Measurements from ENCODE around the gene SSBP3. TPM values are rescaled to one million over a fixed set of nuclear protein-coding genes. Genes with fewer than 3 reads are reported as not detected.
A peak's percentile ranks its signal among the peaks of the same experiment; 100 is the strongest.

SSBP3 gene
- total and polyA plus RNA-seq, 2 of the 13 experiments (the other 11 are each of a cell fraction or from before 2014, with no cell fraction given) = 8.5 to 17.6 TPM

- TF ChIP-seq ZBTB46 (CRISPR knock-in tag; IDR thresholded peaks at IDR 0.05; ENCODE audit: borderline replicate concordance) (no peak), AGO1 (IDR thresholded peaks at IDR 0.05; ENCODE audit: low read depth, low read length, poor library complexity, severe bottlenecking) (peak; percentile 43), ZNF646 (CRISPR knock-in tag; IDR thresholded peaks at IDR 0.05) (no peak), PLRG1 (conservative IDR thresholded peaks at IDR 0.05) (no peak), ZMYM4 (CRISPR knock-in tag; IDR thresholded peaks at IDR 0.05) (peak; percentile 65), ZNF512 (CRISPR knock-in tag; IDR thresholded peaks at IDR 0.05) (no peak), ZZZ3 (CRISPR knock-in tag; IDR thresholded peaks at IDR 0.05; ENCODE audit: borderline replicate concordance) (peak; percentile 57; the same call in 1 of the 2 replicates), ZNF616 (CRISPR knock-in tag; IDR thresholded peaks at IDR 0.05; ENCODE audit: low read depth) (no peak), RELA (CRISPR knock-in tag; IDR thresholded peaks at IDR 0.05) (no peak), ZSCAN9 (CRISPR knock-in tag; IDR thresholded peaks at IDR 0.05; ENCODE audit: borderline replicate concordance) (no peak; the same call in 1 of the 2 replicates), IKZF1 (IDR thresholded peaks at IDR 0.05) (no peak), NCOR1 (IDR thresholded peaks at IDR 0.05; ENCODE audit: borderline replicate concordance, low read length) (no peak), SIN3A (IDR thresholded peaks at IDR 0.05; ENCODE audit: borderline replicate concordance, low read depth, low read length) (no peak; the same call in 1 of the 2 replicates)
- TF ChIP-seq, protein P1, sequence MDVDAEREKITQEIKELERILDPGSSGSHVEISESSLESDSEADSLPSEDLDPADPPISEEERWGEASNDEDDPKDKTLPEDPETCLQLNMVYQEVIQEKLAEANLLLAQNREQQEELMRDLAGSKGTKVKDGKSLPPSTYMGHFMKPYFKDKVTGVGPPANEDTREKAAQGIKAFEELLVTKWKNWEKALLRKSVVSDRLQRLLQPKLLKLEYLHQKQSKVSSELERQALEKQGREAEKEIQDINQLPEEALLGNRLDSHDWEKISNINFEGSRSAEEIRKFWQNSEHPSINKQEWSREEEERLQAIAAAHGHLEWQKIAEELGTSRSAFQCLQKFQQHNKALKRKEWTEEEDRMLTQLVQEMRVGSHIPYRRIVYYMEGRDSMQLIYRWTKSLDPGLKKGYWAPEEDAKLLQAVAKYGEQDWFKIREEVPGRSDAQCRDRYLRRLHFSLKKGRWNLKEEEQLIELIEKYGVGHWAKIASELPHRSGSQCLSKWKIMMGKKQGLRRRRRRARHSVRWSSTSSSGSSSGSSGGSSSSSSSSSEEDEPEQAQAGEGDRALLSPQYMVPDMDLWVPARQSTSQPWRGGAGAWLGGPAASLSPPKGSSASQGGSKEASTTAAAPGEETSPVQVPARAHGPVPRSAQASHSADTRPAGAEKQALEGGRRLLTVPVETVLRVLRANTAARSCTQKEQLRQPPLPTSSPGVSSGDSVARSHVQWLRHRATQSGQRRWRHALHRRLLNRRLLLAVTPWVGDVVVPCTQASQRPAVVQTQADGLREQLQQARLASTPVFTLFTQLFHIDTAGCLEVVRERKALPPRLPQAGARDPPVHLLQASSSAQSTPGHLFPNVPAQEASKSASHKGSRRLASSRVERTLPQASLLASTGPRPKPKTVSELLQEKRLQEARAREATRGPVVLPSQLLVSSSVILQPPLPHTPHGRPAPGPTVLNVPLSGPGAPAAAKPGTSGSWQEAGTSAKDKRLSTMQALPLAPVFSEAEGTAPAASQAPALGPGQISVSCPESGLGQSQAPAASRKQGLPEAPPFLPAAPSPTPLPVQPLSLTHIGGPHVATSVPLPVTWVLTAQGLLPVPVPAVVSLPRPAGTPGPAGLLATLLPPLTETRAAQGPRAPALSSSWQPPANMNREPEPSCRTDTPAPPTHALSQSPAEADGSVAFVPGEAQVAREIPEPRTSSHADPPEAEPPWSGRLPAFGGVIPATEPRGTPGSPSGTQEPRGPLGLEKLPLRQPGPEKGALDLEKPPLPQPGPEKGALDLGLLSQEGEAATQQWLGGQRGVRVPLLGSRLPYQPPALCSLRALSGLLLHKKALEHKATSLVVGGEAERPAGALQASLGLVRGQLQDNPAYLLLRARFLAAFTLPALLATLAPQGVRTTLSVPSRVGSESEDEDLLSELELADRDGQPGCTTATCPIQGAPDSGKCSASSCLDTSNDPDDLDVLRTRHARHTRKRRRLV (CRISPR knock-in tag; IDR thresholded peaks at IDR 0.05) = no peak
These were observed 206.3 kb downstream of the SSBP3 start, which contains the start of the genes CYB5RL and MRPL37 (continued) for GRCh38 chr1:54199765-54200518.
